GM12878 (cell line): ENCODE measurements around the gene CLCN7. TPM values are rescaled to one million over a fixed set of nuclear protein-coding genes. Genes with fewer than 3 reads are reported as not detected.

ENCODE experiments used
- ATAC-seq: fragments of 200-7000 bp; cut with Tn5 transposase; 3 replicates; pipeline ENCODE4 v1.9.1; 2020; ENCODE audit warnings: mild to moderate bottlenecking, moderate library complexity
- BruUV-seq: library from RNA; stranded (reverse); fragments of 400-500 nt; replicated peaks from 2 replicates; lab custom pipeline; 2021; lab: Mats Ljungman, UMichigan
- CTCF ChIA-PET: fragments of 300-600 bp; sonication (Branson Sonifier 250); formaldehyde crosslinking; extraction: SDS; loops from one replicate; lab custom pipeline; 2021; ENCODE audit warnings: inconsistent platforms; lab: Yijun Ruan, JAX
- POLR2A ChIA-PET: fragments of 350-600 bp; formaldehyde crosslinking; extraction: SDS; loops from one replicate; lab custom pipeline; 2021; ENCODE audit warnings: inconsistent platforms; lab: Charles Lee
- RAD21 ChIA-PET: fragments of 300-600 bp; sonication (Branson Sonifier 250); formaldehyde crosslinking; loops from one replicate; lab custom pipeline; 2023; ENCODE audit warnings: antibody characterized with exemption; ENCODE audit not compliant: unreplicated experiment; lab: Charles Lee
- SMC1A ChIA-PET: fragments of 300-600 bp; sonication (Branson Sonifier 250); formaldehyde crosslinking; loops from one replicate; lab custom pipeline; 2023; ENCODE audit not compliant: unreplicated experiment, uncharacterized antibody; lab: Charles Lee
- DNase-seq: peaks from one replicate; pipeline ENCODE4 v3.0.0-alpha.2; 2011; ENCODE audit warnings: low read depth, low spot score
- FAIRE-seq: peaks from 3 replicates; lab custom pipeline; 2011; peaks lifted over from hg19 to GRCh38; lab: Jason Lieb, UNC
- H2AFZ ChIP-seq: 2 replicates; pipeline ENCODE4 v1.6.0; 2011; ENCODE audit warnings: low read depth, low read length, control low read depth; ENCODE audit not compliant: control insufficient read depth
- H3K27ac ChIP-seq: 2 replicates; pipeline ENCODE4 v1.5.1; 2011; ENCODE audit warnings: control low read depth; ENCODE audit not compliant: control insufficient read depth, insufficient read depth
- H3K27me3 ChIP-seq, 2 experiments: replicated peaks in 1 of 2; 2 replicates each; pipeline versions ENCODE4 v1.6.0 to v1.6.1; 2011; ENCODE audit warnings: low read length in 1 of 2; ENCODE audit not compliant: control insufficient read depth in 2 of 2, insufficient read depth in 2 of 2
- H3K36me3 ChIP-seq, 2 experiments: 2 replicates each; pipeline ENCODE4 v1.5.1; 2011; ENCODE audit warnings: low read length in 1 of 2; ENCODE audit not compliant: control insufficient read depth in 2 of 2, insufficient read depth in 2 of 2
- H3K4me1 ChIP-seq: 2 replicates; pipeline ENCODE4 v1.6.1; 2011; ENCODE audit warnings: mild to moderate bottlenecking, low read length, moderate library complexity, mixed read lengths; ENCODE audit not compliant: control insufficient read depth, insufficient read depth
- H3K4me2 ChIP-seq: 2 replicates; pipeline ENCODE4 v1.6.0; 2011; ENCODE audit warnings: control low read depth; ENCODE audit not compliant: control insufficient read depth, insufficient read depth
- H3K4me3 ChIP-seq: fragments of 200-600 bp; sonication (generic); 2 replicates; pipeline ENCODE4 v1.5.1; 2016
- H3K79me2 ChIP-seq: 2 replicates; pipeline ENCODE4 v1.6.0; 2011; ENCODE audit warnings: low read length; ENCODE audit not compliant: control insufficient read depth, insufficient read depth
- H3K9ac ChIP-seq: 2 replicates; pipeline ENCODE4 v1.8.0; 2011; ENCODE audit warnings: low read length, control low read depth, mixed read lengths; ENCODE audit not compliant: control insufficient read depth, insufficient read depth
- H3K9me3 ChIP-seq: replicated peaks from 3 replicates; pipeline ENCODE4 v1.5.1; 2011; ENCODE audit warnings: mild to moderate bottlenecking, low read length; ENCODE audit not compliant: control insufficient read depth, insufficient read depth
- H4K20me1 ChIP-seq: 2 replicates; pipeline ENCODE4 v1.6.0; 2011; ENCODE audit not compliant: control insufficient read depth, insufficient read depth
- ASH2L ChIP-seq: fragments of 300-600, 200-600 bp; sonication (generic); IDR thresholded peaks from 2 replicates; pipeline ENCODE4 v1.6.1; 2017; ENCODE audit warnings: low read depth, mild to moderate bottlenecking, borderline replicate concordance
- JUND ChIP-seq: IDR thresholded peaks from 2 replicates; pipeline ENCODE4 v1.6.1; 2012; ENCODE audit warnings: low read depth, mild to moderate bottlenecking, low read length, improper control_type of control experiment, moderate library complexity
- RAD21 ChIP-seq: IDR thresholded peaks from 2 replicates; pipeline ENCODE4 v1.6.1; 2011; ENCODE audit warnings: mild to moderate bottlenecking, low read depth, low read length, moderate library complexity; ENCODE audit not compliant: insufficient read depth
- SMC3 ChIP-seq: IDR thresholded peaks from 2 replicates; pipeline ENCODE4 v1.6.1; 2011; ENCODE audit warnings: low read length, improper control_type of control experiment, borderline replicate concordance
- SP1 ChIP-seq: IDR thresholded peaks from one replicate; pipeline ENCODE4 v1.6.1; 2011; ENCODE audit warnings: low read depth, low read length
- SUZ12 ChIP-seq: fragments of 200-600 bp; sonication (generic); IDR thresholded peaks from one replicate; pipeline ENCODE4 v1.6.1; 2018; ENCODE audit warnings: antibody characterized with exemption, mild to moderate bottlenecking; ENCODE audit not compliant: unreplicated experiment
- WGBS: methylation state at CpG from one replicate; pipeline ENCODE4 v1.1.6; 2016; ENCODE audit warnings: low lambda C conversion rate; ENCODE audit not compliant: insufficient replicate concordance, insufficient coverage; ENCODE audit errors: missing lambda C conversion rate; 5-methylcytosine and 5-hydroxymethylcytosine counted together
- in situ Hi-C: fragments of 300-500 bp; cut with MboI; formaldehyde crosslinking; loops from 9 replicates; pipeline ENCODE4 v1.14.3; 2018; ENCODE audit warnings: mixed read lengths
- intact Hi-C: fragments of 100-400 bp; cut with micrococcal nuclease; formaldehyde crosslinking; loops from one replicate; pipeline ENCODE4 v1.14.2; 2022; ENCODE audit not compliant: unreplicated experiment
- polyA plus RNA-seq, 11 experiments: library from polyadenylated mRNA; depleted of rRNA in 4 of 11; unstranded in 6 of 11; stranded (reverse) in 5 of 11; fragments of >200 nt; fragmentation: Nextera tagmentation in 4 of 11; fragmentation: Illumina TruSeq in 1 of 11; extraction: Ambion mirVana in 4 of 11; extraction: Trizol in 1 of 11; gene quantifications; 1 replicate in 1 of 11; 2 replicates in 10 of 11; pipeline versions ENCODE4 v1.2.1 to v1.2.3, GENCODE V29; 2011 to 2016; ENCODE audit warnings: inconsistent platforms in 2 of 11, missing spikeins in 2 of 11, low read depth in 1 of 11
- total RNA-seq, 4 experiments: library from RNA; depleted of rRNA in 3 of 4; stranded (reverse); fragments of >200 nt in 3 of 4; fragmentation: Illumina TruSeq in 1 of 4; extraction: Trizol in 1 of 4; gene quantifications; 2 replicates each; pipeline versions ENCODE4 v1.2.1 to v1.2.3, GENCODE V29; 2013 to 2021
- TF ChIP-seq, protein P1 (sequence below): fragments of 450-650 bp; formaldehyde crosslinking; IDR thresholded peaks from 2 replicates; pipeline ENCODE4 v1.4.0; 2020; ENCODE audit warnings: mild to moderate bottlenecking, moderate library complexity
- TF ChIP-seq, protein P2 (sequence below): fragments of 450-650 bp; IDR thresholded peaks from 2 replicates; pipeline ENCODE4 v1.6.1; 2017; ENCODE audit warnings: mild to moderate bottlenecking, low read depth, inconsistent platforms; ENCODE audit not compliant: poor library complexity, severe bottlenecking
- TF ChIP-seq, protein P3 (sequence below): IDR thresholded peaks from 2 replicates; pipeline ENCODE4 v1.6.1; 2011; ENCODE audit warnings: borderline replicate concordance, low read depth, mild to moderate bottlenecking, moderate library complexity, low read length; ENCODE audit not compliant: insufficient read depth, poor library complexity, severe bottlenecking
- TF ChIP-seq, protein P4 (sequence below): fragments of 150-350 bp; IDR thresholded peaks from 2 replicates; pipeline ENCODE4 v1.6.1; 2014; ENCODE audit warnings: mild to moderate bottlenecking, low read depth, low read length

CLCN7 gene
- total and polyA plus RNA-seq, 10 of the 15 experiments (the other 5 are each of a cell fraction or from before 2014, with no cell fraction given), result 0.04 to 62.5 (median 19.9) TPM

DNA sequence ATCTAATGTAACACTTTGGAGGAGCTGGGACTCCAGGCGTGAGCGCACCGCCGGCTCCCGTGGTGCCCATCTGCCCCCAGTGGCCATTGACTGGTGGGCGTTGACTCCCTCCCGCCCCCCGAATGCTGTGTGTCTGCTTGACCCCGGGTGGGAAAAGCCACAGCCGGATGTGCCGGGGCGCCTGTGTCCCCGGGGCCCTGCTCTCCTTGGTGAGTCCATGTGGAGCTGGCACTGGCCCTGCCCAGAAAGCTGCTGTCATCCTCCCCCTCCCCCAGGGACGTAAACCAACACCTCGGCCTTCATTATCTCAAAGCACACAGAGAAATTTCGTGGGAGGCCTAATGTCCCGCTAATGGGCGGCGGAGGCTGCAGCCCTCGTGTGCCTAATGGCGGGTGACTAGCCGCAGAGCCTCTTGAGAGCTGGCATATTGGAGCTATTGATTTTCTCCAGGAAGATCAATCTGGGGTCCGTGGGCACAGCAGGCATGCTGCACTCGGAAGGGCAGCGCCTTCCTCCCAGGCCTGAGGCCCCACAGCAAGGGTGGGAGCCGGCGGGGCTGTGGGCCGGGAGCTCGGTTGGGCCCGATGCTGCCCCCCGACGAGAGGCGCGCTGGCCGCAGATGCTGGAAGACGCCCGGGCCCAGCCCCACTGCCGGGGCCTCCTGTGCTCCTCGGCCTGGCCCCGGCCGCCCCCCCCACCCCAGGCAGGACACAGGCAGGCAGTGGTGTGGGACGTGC, 47.9 kb downstream of the CLCN7 start (continued):
- TF ChIP-seq JUND, result no peak

DNA sequence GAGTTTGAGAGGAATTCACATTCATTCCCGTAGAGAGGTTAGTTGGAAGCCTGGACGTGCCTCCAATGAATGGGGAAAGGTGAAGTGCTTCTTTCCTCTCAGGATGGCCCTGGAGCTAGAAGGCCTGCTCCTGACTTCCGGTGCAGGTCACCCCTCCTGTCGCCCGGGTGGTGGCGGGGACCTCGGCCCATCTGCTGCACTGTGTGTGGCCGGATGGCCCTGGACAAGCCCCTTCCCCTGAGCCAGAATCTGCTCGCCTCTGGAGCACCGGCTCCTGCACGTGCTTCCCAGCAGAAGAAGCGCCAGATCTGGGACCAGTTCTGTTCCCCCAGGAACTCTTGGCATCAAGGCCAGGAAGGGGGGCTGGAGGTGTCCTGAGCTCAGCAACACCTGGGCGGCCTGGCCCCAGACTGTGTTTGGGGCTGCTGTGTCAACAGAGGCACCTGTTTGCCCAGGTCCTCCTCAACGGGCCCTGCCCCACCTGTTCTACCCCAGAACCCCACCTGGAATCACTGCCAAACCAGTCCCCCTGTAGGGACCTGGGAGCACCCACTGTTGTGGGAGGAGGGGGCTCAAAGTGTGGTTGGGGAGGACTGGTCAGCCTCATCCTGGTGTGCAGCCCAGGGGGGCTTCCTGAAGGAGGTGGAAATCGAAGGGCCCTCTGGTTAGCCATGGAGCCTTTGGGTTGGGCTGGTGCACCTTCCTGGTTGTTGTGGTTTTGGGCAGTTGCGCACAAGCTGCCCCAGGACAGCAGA, 49.0 kb downstream of the CLCN7 start:
- no TSS peak for BruUV-seq
- ATAC-seq, result no peak
- intact Hi-C loops, result no loop called here
- RAD21 ChIA-PET, result no interaction called here
- H3K79me2 ChIP-seq, result no peaks in the 10 kb centered on the region
- no peak overlapping the region for H3K4me2 ChIP-seq
- WGBS, result 67% methylated on average over 16 of the region's 16 CpGs
- no peak for DNase-seq
- no peaks in the 10 kb centered on the region for H3K36me3 ChIP-seq
- H3K4me1 ChIP-seq, result no peaks in the 10 kb centered on the region
- no peaks in the 10 kb centered on the region; the same call in 1 of the 2 replicates for H4K20me1 ChIP-seq
- in situ Hi-C loops, result no loop called here
- FAIRE-seq, result no peak
- POLR2A ChIA-PET, result no interaction called here
- H3K9me3 ChIP-seq, result no peaks in the 10 kb centered on the region
- SMC1A ChIA-PET, result interaction anchor here (0.6 kb wide), 1 partner anchor 192 kb away, joined by 3 read pairs; no protein-coding TSS in a partner anchor
- no peak overlapping the region for H2AFZ ChIP-seq
- H3K4me3 ChIP-seq, result no peak overlapping the region
- 0 out of 4 replicates have a peak, but pooled peaks cover 0 to 2% of the 10 kb centered on the region in 2 experiments for H3K27me3 ChIP-seq
- CTCF ChIA-PET, result interaction anchor here (0.6 kb wide), 1 partner anchor 833 kb away, joined by 3 read pairs; no protein-coding TSS in a partner anchor
- H3K9ac ChIP-seq, result no peak overlapping the region
- no peak overlapping the region for H3K27ac ChIP-seq
- TF ChIP-seq SUZ12, result no peak
- TF ChIP-seq, protein P1, sequence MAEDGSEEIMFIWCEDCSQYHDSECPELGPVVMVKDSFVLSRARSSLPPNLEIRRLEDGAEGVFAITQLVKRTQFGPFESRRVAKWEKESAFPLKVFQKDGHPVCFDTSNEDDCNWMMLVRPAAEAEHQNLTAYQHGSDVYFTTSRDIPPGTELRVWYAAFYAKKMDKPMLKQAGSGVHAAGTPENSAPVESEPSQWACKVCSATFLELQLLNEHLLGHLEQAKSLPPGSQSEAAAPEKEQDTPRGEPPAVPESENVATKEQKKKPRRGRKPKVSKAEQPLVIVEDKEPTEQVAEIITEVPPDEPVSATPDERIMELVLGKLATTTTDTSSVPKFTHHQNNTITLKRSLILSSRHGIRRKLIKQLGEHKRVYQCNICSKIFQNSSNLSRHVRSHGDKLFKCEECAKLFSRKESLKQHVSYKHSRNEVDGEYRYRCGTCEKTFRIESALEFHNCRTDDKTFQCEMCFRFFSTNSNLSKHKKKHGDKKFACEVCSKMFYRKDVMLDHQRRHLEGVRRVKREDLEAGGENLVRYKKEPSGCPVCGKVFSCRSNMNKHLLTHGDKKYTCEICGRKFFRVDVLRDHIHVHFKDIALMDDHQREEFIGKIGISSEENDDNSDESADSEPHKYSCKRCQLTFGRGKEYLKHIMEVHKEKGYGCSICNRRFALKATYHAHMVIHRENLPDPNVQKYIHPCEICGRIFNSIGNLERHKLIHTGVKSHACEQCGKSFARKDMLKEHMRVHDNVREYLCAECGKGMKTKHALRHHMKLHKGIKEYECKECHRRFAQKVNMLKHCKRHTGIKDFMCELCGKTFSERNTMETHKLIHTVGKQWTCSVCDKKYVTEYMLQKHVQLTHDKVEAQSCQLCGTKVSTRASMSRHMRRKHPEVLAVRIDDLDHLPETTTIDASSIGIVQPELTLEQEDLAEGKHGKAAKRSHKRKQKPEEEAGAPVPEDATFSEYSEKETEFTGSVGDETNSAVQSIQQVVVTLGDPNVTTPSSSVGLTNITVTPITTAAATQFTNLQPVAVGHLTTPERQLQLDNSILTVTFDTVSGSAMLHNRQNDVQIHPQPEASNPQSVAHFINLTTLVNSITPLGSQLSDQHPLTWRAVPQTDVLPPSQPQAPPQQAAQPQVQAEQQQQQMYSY (CRISPR knock-in tag), result no peak
- TF ChIP-seq, protein P2, sequence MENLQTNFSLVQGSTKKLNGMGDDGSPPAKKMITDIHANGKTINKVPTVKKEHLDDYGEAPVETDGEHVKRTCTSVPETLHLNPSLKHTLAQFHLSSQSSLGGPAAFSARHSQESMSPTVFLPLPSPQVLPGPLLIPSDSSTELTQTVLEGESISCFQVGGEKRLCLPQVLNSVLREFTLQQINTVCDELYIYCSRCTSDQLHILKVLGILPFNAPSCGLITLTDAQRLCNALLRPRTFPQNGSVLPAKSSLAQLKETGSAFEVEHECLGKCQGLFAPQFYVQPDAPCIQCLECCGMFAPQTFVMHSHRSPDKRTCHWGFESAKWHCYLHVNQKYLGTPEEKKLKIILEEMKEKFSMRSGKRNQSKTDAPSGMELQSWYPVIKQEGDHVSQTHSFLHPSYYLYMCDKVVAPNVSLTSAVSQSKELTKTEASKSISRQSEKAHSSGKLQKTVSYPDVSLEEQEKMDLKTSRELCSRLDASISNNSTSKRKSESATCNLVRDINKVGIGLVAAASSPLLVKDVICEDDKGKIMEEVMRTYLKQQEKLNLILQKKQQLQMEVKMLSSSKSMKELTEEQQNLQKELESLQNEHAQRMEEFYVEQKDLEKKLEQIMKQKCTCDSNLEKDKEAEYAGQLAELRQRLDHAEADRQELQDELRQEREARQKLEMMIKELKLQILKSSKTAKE, result no peak
- TF ChIP-seq, protein P3, sequence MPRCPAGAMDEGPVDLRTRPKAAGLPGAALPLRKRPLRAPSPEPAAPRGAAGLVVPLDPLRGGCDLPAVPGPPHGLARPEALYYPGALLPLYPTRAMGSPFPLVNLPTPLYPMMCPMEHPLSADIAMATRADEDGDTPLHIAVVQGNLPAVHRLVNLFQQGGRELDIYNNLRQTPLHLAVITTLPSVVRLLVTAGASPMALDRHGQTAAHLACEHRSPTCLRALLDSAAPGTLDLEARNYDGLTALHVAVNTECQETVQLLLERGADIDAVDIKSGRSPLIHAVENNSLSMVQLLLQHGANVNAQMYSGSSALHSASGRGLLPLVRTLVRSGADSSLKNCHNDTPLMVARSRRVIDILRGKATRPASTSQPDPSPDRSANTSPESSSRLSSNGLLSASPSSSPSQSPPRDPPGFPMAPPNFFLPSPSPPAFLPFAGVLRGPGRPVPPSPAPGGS, result no peak
- TF ChIP-seq RAD21, result no peak
- TF ChIP-seq, protein P4, sequence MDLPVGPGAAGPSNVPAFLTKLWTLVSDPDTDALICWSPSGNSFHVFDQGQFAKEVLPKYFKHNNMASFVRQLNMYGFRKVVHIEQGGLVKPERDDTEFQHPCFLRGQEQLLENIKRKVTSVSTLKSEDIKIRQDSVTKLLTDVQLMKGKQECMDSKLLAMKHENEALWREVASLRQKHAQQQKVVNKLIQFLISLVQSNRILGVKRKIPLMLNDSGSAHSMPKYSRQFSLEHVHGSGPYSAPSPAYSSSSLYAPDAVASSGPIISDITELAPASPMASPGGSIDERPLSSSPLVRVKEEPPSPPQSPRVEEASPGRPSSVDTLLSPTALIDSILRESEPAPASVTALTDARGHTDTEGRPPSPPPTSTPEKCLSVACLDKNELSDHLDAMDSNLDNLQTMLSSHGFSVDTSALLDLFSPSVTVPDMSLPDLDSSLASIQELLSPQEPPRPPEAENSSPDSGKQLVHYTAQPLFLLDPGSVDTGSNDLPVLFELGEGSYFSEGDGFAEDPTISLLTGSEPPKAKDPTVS, result no peak
- TF ChIP-seq ASH2L, result no peak
- TF ChIP-seq SP1, result no peak
- no peak for TF ChIP-seq SMC3
